NCI-H345 treated with DMSO at 0.1 percent for 48 hours (cell line): ENCODE data around the gene SLC28A1.

Source experiments
- DNase-seq: peaks from one replicate; lab custom pipeline; 2025; ENCODE audit not compliant: unreplicated experiment; lab: John Stamatoyannopoulos, UW

SLC28A1 gene

DNA sequence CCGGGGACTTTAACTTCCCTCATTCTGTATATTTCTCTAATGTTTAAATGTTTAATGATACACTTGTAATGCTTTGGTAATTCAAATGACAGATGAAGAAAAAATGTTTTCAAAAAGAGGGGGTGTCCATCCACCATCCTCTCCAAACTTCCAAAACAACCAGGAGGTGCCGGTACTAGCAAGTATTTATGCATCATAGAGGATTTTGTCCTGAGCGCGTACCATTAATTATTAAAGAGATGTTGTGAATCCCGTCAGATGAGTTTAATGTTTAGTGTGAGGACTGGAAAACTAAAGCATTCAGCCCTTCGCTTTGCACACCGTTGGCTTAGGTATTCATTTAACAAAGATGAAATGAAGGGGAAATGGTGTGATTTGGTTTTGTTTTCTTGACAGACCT lies 1.3 kb downstream of the SLC28A1 start:
- DNase-seq = no peak

DNA sequence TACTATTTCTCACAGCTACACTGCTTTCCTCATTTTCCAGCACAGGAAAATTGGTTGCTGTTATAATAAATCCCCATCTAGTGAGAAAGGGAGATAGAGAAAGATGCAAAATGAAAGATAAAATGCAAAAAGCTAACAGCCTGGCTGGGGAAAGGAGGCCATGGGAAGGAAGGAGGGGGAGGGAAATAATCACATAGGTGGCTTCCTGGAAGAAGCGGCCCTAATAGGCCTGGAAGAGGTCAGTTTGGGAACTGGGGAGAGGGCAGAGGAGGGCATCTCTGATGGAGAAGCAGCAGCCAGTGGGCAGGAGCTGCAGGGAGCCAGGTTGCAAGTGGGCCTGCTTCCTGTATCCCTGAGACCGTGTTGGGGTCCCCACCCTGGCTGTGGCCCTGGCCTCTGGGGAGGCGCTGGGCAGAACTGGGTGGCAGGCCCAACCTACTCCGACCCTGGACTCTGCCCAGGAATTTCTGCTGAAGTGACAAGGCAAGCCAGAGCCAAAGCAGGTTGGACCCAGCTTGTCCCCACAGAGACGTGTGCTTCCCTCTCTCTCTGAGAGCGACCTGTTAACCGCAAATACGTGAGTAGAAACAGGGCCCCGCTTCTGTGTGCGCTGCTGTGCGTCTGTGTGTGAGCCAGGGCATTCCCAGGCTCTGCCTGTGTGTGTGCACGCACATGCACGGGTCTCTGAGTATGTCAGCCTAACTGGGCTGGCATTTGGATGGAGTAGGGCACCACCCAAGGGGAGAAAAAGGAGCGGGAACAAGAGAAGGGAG lies 1.9 kb downstream of the SLC28A1 start:
- no peak for DNase-seq

DNA sequence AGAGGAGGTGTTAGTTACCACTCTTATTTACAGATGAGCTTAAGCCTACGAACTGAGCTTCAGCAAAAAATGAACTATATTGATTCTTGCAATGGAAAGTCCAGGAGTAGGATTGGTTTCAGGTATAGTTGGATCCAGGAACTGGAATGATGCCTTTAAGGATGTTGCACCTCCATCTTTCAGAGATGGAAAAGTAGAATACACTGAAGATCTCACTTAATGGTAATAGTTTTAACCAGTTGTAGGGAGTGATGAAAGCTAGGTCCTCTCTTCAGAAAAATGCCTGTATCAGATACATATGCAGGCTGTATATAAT lies 2.5 kb downstream of the SLC28A1 start:
- no peak for DNase-seq

DNA sequence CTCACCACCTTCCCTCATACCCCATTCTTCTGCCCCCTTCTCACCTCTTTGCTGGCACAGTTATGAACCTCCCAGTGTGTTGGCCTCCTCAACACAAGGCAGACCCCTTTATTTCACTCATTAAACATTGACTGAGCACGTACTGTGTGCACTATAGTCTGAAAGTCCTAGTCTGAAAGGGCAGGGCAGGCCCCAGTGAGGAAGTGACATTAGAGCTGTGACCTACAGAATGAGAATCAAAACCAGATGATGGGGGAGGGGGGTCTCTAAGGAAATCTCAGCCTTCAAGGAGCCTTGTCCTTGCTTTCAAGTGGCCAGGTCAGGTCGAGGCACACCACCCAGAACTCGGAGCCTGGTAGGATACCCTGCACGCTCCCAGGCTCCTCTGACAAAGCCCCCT lies 3.5 kb downstream of the SLC28A1 start:
- no peak for DNase-seq

DNA sequence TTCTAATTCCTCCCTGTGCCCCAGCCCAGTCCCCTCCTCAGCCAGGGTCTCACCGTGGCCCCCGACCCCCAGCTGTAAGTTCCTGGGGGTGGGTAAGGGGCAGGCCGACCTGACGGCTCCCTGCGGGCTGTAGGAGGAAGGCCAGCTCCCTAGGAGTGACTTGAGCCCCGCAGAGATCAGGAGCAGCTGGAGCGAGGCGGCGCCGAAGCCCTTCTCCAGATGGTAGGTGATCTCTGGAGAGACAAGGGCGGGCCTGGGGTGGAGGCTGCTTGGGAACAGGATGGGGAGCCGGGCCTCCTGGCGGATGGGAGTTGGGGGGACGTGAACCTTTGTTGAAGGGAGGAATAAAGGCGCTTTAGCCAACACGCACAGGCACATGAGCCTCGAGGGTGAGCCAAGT lies 4.2 kb downstream of the SLC28A1 start:
- DNase-seq = no peak

DNA sequence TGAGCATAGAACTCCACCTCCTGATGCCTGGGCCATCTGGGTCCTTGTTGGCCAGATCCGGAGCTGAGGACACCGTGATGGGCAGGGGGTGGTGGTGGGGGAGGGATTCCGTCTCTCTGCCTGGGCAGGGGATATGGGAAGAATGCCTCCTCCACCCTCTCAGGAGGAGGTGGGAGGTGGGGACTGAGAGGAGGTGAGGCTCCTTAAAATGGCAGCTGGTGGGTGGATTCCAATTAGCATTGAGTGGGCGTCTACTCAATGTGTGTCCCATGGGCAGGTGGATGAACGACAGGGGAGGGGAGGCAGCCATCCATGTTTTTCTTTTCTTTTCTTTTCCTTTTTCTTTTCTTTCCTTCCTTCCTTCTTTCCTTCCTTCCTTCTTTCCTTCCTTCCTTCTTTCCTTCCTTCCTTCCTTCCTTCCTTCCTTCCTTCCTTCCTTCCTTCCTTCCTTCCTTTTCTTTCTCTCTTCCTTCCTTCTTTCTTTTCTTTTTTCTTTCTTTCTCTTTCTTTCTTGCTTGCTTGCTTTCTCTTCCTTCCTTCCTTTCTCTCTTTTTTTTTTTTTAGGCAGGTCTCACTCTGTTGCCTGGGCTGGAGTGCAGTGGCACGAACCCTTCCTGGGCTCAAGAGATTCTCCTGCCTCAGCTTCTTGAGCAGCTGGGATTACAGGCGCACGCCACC lies 5.0 kb downstream of the SLC28A1 start:
- no peak for DNase-seq

DNA sequence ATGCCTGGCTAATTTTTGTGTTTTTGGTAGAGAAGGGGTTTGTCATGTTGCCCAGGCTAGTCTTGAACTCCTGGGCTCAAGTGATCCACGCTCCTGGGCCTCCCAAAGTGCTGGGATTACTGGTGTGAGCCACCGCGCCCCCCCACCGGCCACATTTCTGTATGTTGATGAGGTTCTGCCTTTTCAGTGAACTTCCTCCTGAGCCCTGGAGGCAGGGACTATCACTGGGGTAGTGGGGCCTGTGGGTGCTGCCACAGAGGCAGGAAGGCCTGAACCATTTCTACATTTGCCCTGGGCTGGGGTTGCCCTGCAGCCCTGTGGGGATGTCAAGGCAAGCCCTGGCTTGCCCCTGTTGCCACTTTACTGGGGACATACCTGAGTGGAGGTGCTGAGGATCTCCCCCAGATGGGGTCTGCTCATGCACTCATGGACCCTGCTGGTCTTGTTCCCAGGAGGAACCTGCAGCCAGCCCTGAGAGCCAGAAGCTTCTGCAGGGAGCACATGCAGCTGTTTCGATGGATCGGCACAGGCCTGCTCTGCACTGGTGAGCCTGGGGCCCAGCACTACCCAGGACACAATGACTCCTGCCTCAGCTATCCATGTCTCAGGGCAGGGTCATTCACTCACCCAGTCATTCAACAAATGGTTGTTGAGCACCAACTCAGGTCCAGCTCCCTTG lies 5.7 kb downstream of the SLC28A1 start:
- DNase-seq = no peak

DNA sequence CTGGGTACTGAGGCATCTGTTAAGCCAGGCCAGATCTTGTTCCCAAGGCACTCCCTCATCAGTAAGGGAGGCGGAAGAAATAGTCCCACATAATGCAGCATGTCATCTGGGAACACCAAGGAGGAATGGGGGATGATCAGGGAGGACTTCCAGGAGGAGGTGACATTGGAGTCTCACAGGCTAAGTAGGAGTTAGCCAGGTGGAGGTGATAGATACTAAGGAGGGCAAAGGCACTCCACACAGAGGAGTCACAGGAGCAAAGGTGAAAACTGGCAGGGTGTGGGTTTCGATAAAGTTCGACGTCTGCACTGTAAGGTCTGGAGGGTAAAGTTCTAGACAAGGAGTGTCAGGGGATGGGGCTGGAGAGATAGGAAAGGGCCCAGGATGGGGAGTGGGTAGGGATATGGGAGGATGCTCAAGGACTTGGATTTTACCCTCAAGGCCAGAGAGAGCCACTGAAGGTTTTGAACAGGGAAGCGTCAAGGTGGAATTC lies 6.3 kb downstream of the SLC28A1 start:
- DNase-seq = no peak

DNA sequence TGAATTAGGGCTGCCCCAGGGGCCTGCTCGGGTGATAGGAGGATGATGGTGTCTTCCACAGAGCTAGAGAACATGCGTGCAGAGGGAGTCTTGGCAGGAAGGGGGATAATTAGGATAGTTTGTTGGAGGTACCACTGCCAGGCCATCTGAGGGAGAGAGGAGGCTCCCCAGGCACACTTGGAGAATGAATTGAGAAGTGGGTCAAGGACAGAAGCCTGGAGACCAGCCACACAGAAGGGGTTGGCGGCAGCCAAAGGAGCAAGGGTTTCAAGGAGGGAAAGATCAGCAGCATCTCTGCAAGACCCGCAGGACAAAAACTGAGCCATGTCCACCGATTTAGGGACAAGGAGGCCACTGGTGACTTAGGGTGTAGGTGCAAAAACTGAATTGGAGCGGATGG lies 6.9 kb downstream of the SLC28A1 start:
- no peak for DNase-seq

DNA sequence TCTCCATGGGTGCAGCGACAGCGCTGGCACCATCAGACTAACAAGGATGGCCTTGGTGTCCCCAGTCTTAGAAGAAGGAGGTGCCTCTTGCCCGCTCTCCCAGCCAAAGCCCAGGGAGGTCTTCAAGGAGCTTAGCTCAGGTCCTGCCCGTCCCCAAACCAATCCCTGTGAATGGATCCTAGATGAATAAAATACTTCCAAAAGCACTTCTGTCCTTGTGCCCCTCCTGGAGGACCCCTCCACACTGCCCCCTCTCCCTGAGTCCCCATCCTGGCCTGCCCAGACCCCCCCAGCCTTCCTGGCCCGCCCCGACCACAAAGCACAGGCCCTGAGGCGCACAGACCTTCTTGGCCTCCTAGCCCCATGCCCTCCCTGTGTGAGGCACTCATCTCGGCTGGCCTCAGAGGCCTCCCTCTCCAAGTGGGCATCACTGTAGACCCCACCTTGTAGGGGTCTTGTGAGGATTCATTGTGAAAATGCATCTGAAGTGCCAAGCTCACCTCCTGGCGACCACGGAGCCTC lies 8.4 kb downstream of the SLC28A1 start:
- no peak for DNase-seq

DNA sequence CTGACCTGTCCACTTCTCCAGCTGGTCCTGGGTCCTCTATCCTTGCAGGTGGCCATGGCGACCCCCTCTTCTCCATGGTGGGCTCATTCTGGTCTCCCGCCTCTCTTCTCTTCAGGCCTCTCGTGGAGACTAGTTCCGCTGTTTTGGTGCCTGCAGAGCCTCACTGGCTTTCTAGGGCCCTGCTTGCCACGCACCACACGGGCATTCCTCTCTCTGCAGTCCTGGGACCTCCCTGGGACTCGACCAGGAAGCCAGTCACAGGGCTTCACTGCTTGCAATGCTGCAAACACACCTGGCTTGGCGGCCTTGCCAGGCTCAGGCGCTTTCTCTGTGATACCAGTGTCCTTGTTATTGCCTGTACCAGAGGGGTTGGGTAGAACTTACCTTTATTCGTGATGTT lies 9.1 kb downstream of the SLC28A1 start:
- no peak for DNase-seq

DNA sequence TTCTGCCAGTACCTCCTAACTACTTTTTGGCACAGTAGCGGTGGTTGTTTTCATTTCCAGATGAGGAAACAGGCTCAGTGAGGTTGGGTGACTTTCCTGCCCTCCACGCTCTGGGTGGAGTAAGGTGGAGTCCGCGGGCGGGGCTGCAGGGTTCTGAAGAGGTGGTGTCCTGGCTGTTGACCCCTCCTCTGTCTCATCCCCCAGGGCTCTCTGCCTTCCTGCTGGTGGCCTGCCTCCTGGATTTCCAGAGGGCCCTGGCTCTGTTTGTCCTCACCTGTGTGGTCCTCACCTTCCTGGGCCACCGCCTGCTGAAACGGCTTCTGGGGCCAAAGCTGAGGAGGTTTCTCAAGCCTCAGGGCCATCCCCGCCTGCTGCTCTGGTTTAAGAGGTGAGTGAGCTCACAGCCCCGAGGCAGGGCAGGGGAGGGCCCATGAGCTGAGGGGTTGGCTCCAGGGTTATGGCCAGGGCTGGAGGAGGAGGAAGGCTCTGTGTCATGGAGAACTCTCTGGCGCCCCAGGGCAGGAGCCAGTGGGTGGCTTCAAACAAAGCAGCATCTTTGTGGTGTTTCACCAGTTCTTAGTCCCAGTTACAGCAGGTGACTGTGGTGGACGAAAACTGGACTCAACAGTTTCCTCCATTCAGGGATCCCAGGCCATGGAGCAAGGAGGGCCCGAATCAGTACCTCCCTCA lies 10.4 kb downstream of the SLC28A1 start:
- DNase-seq = no peak

DNA sequence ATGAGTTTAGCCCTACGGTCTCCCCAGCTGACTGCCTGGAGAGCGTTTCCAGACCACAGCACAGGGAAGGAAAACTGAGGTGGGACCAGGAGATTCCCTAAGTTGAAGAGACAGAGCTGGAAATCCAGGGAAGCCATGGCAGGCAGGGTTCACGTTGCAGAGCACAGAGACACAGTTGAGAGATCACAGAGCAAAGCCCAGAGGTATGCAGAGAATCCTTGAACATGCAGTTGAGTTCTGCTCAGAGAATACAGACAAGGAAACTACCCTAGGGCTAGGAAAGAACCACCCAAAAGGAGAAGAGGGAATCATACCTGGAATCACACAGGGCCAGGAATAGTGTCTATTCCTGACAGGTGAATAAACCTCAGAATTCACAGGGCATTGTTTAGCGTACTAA lies 14.3 kb downstream of the SLC28A1 start:
- DNase-seq = no peak

DNA sequence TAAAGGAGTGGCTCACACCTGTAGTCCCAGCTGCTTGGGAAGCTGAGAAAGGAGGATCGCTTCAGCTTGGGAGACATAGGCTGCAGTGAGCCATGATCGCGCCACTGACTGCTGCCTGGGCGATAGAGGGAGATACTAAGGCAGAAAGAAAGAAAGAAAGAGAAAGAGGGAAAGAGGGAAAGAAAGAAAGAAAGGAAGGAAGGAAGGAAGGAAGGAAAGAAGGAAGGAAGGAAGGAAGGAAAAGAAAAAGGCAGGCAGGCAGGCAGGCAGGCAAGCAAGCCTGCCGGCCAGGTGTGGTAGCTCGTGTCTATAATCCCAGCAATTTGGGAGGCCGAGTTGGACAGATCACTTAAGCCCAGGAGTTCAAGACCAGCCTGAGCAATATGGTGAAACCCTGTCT lies 15.3 kb downstream of the SLC28A1 start:
- DNase-seq = no peak

DNA sequence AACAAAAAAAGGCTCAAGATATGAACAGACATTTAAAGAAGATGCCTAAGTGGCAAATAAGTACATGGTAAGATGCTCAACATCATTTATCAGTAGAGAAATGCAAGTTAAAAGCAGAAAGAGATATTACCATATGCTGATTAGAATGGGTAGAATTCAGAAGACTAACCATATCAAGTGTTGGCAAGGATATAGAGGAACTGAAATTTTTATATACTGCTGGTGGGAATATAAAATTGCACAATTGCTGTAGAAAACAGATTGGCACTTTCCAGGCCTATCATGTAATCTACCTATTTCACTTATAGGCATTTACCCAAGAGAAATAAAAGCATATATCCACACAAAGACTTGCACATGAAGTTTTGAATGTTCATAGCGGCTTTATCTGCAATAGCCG lies 17.1 kb downstream of the SLC28A1 start:
- no peak for DNase-seq

DNA sequence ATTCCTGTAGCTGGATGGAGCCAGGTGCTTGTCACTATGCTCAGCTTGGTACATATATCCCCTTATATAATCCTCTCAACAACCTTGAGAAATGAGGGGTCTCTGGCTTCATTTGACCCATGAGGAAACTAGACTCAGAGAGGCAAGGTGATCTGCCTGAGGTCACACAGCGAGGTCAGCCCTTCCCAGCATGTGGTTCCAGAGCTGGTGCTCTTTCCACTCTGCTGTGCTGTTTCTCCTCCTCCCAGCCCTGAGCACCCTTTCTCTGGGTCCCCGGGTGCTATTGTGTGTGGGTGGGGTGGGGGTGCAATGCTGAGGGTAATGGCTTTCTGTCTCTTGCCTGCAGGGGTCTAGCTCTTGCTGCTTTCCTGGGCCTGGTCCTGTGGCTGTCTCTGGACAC lies 19.3 kb downstream of the SLC28A1 start:
- DNase-seq = no peak

DNA sequence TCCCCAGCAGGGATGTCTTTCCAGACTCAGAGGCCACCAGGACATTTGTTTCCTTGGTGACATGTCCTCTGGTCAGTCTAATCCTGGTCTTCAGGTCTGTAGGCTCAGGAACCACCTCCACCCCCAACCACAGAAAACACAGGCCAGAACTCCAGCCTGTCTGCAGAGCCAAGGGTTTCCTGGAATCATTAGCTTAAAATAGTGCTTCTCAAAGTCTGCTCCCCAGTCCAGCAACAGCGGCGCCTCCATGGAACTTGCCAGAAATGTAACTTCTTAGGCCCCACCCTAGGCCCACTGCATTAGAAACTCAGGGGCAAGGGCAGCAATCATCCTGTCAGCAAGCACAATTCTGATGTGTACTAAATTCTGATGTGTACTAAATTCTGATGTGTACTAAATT lies 20.0 kb downstream of the SLC28A1 start:
- DNase-seq = no peak

DNA sequence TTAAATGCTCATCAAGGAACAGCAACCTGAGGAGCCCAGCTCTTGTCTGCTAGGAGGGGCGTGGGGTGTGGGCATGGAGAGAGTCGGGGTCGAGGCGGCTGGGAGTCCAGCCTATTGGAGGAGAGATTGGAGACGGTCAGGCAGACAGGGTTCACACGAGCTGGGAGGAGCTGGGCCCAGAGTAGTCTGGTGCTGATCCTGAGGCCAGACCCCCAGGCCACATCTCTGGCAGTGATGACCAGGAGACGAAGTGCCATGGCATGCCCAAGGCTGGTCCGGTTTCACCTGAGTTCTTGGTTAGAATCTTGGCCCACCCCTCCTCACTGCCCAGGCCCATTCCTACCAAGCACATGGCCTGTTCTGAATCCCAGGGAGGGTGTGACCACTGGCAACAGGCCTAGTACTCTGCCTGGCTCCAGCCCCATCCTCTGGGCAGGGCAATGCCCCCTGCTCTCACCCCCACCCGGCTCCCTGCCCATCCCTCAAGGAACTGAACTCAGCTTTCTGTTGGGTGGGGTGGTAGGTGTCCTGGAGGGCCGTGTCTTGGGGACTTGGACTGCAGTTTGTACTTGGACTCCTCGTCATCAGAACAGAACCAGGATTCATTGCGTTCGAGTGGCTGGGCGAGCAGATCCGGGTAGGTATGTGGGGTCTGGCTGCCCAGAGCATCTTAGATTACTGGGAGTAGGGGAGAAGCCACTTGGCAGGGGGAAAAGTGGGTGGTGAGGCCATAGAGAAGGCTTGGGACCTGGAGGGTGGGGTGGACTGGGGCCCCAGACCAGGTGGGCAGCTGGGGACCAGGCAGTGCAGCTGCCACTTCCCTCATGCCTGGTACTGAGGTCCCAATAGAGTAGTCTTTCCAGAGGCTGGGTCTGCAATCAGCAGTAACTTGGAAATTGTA lies 20.8 kb downstream of the SLC28A1 start:
- no peak for DNase-seq

DNA sequence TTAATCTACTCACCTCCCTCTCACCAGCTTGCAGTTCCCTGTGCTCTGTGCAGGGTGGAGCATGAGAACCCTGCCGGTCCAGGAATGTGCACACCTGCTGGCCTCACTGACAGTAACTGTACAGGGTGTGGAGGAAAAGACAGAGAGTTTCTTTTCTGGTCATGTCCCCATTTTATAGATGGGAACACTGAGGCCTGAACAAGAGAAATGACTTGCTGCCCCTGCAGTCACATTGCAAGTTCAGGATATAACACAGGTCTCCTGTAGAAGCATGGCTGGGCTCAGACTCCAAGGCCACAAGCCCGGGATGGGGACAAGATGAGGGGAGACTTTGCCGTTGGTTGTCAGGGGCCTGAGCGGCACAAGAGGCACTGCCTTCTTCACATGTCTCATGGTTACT lies 23.3 kb downstream of the SLC28A1 start:
- DNase-seq = no peak

DNA sequence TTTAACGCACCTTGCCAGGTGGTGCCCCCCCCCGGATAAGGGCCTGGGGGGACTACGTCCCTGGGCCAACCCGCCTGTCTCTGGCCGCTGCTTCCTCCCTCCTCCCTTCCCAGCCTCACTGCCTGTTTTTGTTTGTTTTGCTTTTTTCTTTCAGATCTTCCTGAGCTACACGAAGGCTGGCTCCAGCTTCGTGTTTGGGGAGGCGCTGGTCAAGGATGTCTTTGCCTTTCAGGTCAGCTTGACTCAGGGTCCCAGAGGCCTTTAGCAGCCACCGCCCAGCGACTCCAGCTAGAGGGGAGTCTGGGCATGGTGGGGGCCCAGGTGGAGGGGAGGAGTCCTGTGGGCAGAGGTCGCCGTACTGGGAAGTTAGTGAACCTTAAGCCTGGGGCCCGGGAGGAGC lies 24.1 kb downstream of the SLC28A1 start:
- no peak for DNase-seq
